Panc1 (cell line): ENCODE results near the gene DLG2. TPM values are rescaled to one million over a fixed set of nuclear protein-coding genes. Genes with fewer than 3 reads are reported as not detected.

ENCODE experiments used
- ATAC-seq: fragments of 200-7000 bp; cut with Tn5 transposase; 2 replicates; pipeline ENCODE4 v1.9.1; 2020; ENCODE audit warnings: mild to moderate bottlenecking, moderate library complexity
- BruUV-seq: library from RNA; stranded (reverse); fragments of 400-500 nt; replicated peaks from 2 replicates; lab custom pipeline; 2021; lab: Mats Ljungman, UMichigan
- CTCF ChIA-PET: fragments of 300-600 bp; sonication (Branson Sonifier 250); formaldehyde crosslinking; loops from one replicate; lab custom pipeline; 2022; ENCODE audit warnings: antibody characterized with exemption; lab: Charles Lee
- POLR2A ChIA-PET: fragments of 300-600 bp; sonication (Branson Sonifier 250); formaldehyde crosslinking; loops from one replicate; lab custom pipeline; 2022; ENCODE audit warnings: antibody characterized with exemption; lab: Charles Lee
- DNase-seq: peaks from one replicate; pipeline ENCODE4 v3.0.0-alpha.2; 2010; ENCODE audit warnings: low read depth, low spot score
- H3K27ac ChIP-seq: 2 replicates; pipeline ENCODE4 v1.5.1; 2011; ENCODE audit warnings: mild to moderate bottlenecking, low read length, inconsistent platforms
- H3K27me3 ChIP-seq: fragments of 200-500 bp; sonication (Bioruptor generic); 2 replicates; pipeline ENCODE4 v1.6.0; 2014; ENCODE audit warnings: low read length, inconsistent platforms; ENCODE audit not compliant: control insufficient read depth, insufficient read depth
- H3K36me3 ChIP-seq: fragments of 200-500 bp; sonication (Bioruptor generic); 2 replicates; pipeline ENCODE4 v1.5.1; 2014; ENCODE audit warnings: inconsistent platforms, mild to moderate bottlenecking, low read length, moderate library complexity; ENCODE audit not compliant: control insufficient read depth, insufficient read depth
- H3K4me1 ChIP-seq: 2 replicates; pipeline ENCODE4 v1.5.1; 2011; ENCODE audit warnings: inconsistent platforms, mild to moderate bottlenecking, low read length, moderate library complexity; ENCODE audit not compliant: control insufficient read depth, insufficient read depth
- H3K4me3 ChIP-seq, 2 experiments: 2 replicates each; pipeline ENCODE4 v1.5.1; 2011 to 2012; ENCODE audit warnings: low read depth in 2 of 2, low read length in 2 of 2, mild to moderate bottlenecking in 2 of 2, inconsistent platforms in 1 of 2, moderate library complexity in 1 of 2
- H3K9me3 ChIP-seq: fragments of 200-500 bp; sonication (Bioruptor generic); 2 replicates; pipeline ENCODE4 v1.5.1; 2014; ENCODE audit warnings: low read depth, mild to moderate bottlenecking, inconsistent platforms, low read length, moderate library complexity; ENCODE audit not compliant: control insufficient read depth, insufficient read depth
- CTCF ChIP-seq: fragments of 450-650 bp; IDR thresholded peaks from 2 replicates; pipeline ENCODE4 v1.5.1; 2017; ENCODE audit warnings: mild to moderate bottlenecking
- POLR2AphosphoS5 ChIP-seq: IDR thresholded peaks from 2 replicates; pipeline ENCODE4 v1.6.1; 2012; ENCODE audit warnings: mild to moderate bottlenecking, low read depth, low read length, moderate library complexity
- REST ChIP-seq, 2 experiments: IDR thresholded peaks; 2 replicates each; pipeline ENCODE4 v1.6.1; 2011 to 2012; ENCODE audit warnings: low read depth in 2 of 2, control low read depth in 1 of 2, low read length in 1 of 2, mild to moderate bottlenecking in 1 of 2, moderate library complexity in 1 of 2; ENCODE audit not compliant: insufficient read depth in 1 of 2
- SIN3A ChIP-seq: IDR thresholded peaks from 2 replicates; pipeline ENCODE4 v1.6.1; 2012; ENCODE audit warnings: low read depth, mild to moderate bottlenecking, low read length, moderate library complexity, borderline replicate concordance; ENCODE audit not compliant: insufficient read depth
- TCF7L2 ChIP-seq: IDR thresholded peaks from 2 replicates; pipeline ENCODE4 v1.6.1; 2011; ENCODE audit warnings: mild to moderate bottlenecking, low read depth, low read length, inconsistent platforms
- in situ Hi-C: cut with HindIII; loops from 2 replicates; pipeline ENCODE4 v1.10.0; 2016; ENCODE audit warnings: low sequenced_read_pairs, low pct_unique_long_range_greater_than_20kb
- intact Hi-C: fragments of 100-400 bp; cut with micrococcal nuclease; formaldehyde crosslinking; loops from one replicate; pipeline ENCODE4 v1.10.0; 2022; ENCODE audit not compliant: unreplicated experiment
- total RNA-seq: library from RNA; stranded (reverse); gene quantifications from one replicate; pipeline ENCODE4 v1.2.1, GENCODE V29; 2021; ENCODE audit not compliant: unreplicated experiment

The DLG2 gene
- total RNA-seq, 1 experiment from 2014 or later, result 4.2 TPM

GRCh38 chr11:83528225-83528624 is 2098.9 kb downstream of the DLG2 start:
- ChIA-PET CTCF (no interaction called here), POLR2A (no interaction called here)
- in situ Hi-C loops, result no loop called here
- Histone ChIP-seq H3K4me3 (no peak overlapping the region), H3K36me3 (no peaks in the 10 kb centered on the region), H3K4me1 (no peaks in the 10 kb centered on the region), H3K9me3 (no peaks in the 10 kb centered on the region), H3K27me3 (peaks cover 5% of the 10 kb centered on the region), H3K27ac (no peak overlapping the region)
- BruUV-seq, result no TSS peak
- DNase-seq (no peak), ATAC-seq (no peak)
- no peak for TF ChIP-seq REST (IDR thresholded peaks at IDR 0.05; ENCODE audit: insufficient read depth in 1 of 2, low read depth in 2 of 2, low read length in 1 of 2)
- intact Hi-C loops, result loop anchor here (10.0 kb wide), 1 partner anchor 233 kb away; no protein-coding TSS in a partner anchor

GRCh38 chr11:83523676-83524075 is 2103.5 kb downstream of the DLG2 start:
- intact Hi-C loops, result loop anchor here (10.0 kb wide), 1 partner anchor 229 kb away; no protein-coding TSS in a partner anchor

More at GRCh38 chr11:83523676-83524075, 2103.5 kb downstream of the DLG2 start:
- H3K4me1 ChIP-seq, result no peaks in the 10 kb centered on the region
- DNase-seq (no peak), ATAC-seq (no peak)
- H3K4me3 ChIP-seq, result no peak overlapping the region
- H3K27me3 ChIP-seq, result peaks cover 5% of the 10 kb centered on the region
- in situ Hi-C loops, result no loop called here
- BruUV-seq, result no TSS peak
- ChIA-PET CTCF (no interaction called here), POLR2A (no interaction called here)
- H3K27ac ChIP-seq, result no peak overlapping the region
- TF ChIP-seq SIN3A (no peak), TCF7L2 (no peak), CTCF (no peak), POLR2AphosphoS5 (no peak), REST (IDR thresholded peaks at IDR 0.05; ENCODE audit: insufficient read depth in 1 of 2, low read depth in 2 of 2, low read length in 1 of 2) (no peak)
- no peaks in the 10 kb centered on the region for H3K9me3 ChIP-seq
- H3K36me3 ChIP-seq, result no peaks in the 10 kb centered on the region
